ENCODE results near the gene DGKH. TPM values are rescaled to one million over a fixed set of nuclear protein-coding genes. Genes with fewer than 3 reads are reported as not detected.

Gene DGKH
- total and polyA plus RNA-seq, 9 of the 15 experiments (the other 6 are each of a cell fraction or from before 2014, with no cell fraction given): 0.38 to 4.4 (median 3.1) TPM

DNA sequence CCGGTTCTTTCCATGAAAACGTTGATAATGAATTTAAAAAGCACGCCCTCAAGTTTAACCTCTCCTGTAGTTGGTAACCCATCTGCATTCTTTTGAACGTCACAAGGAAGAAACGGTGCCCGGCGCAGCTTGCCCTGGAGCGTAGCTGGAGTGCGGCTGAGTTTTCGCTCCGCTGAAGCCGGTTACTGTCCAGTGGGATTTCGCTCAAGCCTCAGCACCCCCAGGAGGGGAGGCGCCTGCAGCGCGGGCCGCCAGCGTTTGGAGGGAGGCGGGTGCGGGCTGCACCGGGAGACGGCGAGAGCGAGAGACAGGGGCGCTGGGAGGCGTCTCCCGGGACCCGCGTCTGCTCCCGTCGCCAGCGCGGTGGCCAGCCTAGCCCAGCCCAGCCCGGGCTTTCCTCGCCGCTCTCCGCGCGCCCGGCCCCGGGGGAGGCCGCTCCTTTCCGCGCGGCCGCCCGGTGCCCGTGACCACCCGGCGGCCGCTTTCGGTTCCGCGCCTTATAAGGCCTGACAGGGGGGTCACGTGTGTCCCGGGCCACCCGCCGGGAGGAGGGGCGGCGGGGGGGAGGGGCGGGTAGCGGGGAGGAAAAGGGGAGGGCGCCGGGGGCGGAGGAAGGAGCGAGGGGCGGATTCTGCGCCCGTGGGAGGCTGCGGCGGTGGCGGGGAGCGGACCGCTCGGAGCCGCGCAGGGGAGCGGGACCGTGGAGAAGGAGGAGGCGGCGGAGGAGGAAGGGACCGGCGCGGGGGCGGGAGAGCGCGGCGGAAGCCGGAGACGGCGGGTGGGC lies 8.3 kb upstream of the DGKH start (continued):
- TF ChIP-seq, protein P1, sequence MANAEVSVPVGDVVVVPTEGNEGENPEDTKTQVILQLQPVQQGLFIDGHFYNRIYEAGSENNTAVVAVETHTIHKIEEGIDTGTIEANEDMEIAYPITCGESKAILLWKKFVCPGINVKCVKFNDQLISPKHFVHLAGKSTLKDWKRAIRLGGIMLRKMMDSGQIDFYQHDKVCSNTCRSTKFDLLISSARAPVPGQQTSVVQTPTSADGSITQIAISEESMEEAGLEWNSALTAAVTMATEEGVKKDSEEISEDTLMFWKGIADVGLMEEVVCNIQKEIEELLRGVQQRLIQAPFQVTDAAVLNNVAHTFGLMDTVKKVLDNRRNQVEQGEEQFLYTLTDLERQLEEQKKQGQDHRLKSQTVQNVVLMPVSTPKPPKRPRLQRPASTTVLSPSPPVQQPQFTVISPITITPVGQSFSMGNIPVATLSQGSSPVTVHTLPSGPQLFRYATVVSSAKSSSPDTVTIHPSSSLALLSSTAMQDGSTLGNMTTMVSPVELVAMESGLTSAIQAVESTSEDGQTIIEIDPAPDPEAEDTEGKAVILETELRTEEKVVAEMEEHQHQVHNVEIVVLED (CRISPR knock-in tag; IDR thresholded peaks at IDR 0.05): no peak
- no peak for TF ChIP-seq HDGF (IDR thresholded peaks at IDR 0.05)
- TF ChIP-seq NFATC3 (IDR thresholded peaks at IDR 0.05): no peak
- TF ChIP-seq, protein P2, sequence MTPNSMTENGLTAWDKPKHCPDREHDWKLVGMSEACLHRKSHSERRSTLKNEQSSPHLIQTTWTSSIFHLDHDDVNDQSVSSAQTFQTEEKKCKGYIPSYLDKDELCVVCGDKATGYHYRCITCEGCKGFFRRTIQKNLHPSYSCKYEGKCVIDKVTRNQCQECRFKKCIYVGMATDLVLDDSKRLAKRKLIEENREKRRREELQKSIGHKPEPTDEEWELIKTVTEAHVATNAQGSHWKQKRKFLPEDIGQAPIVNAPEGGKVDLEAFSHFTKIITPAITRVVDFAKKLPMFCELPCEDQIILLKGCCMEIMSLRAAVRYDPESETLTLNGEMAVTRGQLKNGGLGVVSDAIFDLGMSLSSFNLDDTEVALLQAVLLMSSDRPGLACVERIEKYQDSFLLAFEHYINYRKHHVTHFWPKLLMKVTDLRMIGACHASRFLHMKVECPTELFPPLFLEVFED (CRISPR knock-in tag; conservative IDR thresholded peaks at IDR 0.05): no peak
- no peak for TF ChIP-seq SMARCC2 (IDR thresholded peaks at IDR 0.05; ENCODE audit: low read depth)
- TF ChIP-seq XRCC4 (IDR thresholded peaks at IDR 0.05; ENCODE audit: extremely low read depth, insufficient read depth, insufficient read length): no peak
- no peak for TF ChIP-seq CREM (IDR thresholded peaks at IDR 0.05; ENCODE audit: low read depth)
- TF ChIP-seq, protein P3, sequence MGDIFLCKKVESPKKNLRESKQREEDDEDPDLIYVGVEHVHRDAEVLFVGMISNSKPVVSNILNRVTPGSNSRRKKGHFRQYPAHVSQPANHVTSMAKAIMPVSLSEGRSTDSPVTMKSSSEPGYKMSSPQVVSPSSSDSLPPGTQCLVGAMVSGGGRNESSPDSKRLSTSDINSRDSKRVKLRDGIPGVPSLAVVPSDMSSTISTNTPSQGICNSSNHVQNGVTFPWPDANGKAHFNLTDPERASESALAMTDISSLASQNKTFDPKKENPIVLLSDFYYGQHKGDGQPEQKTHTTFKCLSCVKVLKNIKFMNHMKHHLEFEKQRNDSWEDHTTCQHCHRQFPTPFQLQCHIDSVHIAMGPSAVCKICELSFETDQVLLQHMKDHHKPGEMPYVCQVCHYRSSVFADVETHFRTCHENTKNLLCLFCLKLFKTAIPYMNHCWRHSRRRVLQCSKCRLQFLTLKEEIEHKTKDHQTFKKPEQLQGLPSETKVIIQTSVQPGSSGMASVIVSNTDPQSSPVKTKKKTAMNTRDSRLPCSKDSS (IDR thresholded peaks at IDR 0.05; ENCODE audit: low read depth, partially characterized antibody): no peak
- no peak for TF ChIP-seq ZNF121 (CRISPR knock-in tag; conservative IDR thresholded peaks at IDR 0.05)
- TF ChIP-seq, protein P4, sequence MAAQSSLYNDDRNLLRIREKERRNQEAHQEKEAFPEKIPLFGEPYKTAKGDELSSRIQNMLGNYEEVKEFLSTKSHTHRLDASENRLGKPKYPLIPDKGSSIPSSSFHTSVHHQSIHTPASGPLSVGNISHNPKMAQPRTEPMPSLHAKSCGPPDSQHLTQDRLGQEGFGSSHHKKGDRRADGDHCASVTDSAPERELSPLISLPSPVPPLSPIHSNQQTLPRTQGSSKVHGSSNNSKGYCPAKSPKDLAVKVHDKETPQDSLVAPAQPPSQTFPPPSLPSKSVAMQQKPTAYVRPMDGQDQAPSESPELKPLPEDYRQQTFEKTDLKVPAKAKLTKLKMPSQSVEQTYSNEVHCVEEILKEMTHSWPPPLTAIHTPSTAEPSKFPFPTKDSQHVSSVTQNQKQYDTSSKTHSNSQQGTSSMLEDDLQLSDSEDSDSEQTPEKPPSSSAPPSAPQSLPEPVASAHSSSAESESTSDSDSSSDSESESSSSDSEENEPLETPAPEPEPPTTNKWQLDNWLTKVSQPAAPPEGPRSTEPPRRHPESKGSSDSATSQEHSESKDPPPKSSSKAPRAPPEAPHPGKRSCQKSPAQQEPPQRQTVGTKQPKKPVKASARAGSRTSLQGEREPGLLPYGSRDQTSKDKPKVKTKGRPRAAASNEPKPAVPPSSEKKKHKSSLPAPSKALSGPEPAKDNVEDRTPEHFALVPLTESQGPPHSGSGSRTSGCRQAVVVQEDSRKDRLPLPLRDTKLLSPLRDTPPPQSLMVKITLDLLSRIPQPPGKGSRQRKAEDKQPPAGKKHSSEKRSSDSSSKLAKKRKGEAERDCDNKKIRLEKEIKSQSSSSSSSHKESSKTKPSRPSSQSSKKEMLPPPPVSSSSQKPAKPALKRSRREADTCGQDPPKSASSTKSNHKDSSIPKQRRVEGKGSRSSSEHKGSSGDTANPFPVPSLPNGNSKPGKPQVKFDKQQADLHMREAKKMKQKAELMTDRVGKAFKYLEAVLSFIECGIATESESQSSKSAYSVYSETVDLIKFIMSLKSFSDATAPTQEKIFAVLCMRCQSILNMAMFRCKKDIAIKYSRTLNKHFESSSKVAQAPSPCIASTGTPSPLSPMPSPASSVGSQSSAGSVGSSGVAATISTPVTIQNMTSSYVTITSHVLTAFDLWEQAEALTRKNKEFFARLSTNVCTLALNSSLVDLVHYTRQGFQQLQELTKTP (IDR thresholded peaks at IDR 0.05; ENCODE audit: low read depth in 1 of 2, partially characterized antibody in 2 of 2): no peak
- no peak for TF ChIP-seq SIN3B (IDR thresholded peaks at IDR 0.05; ENCODE audit: low read depth)
- TF ChIP-seq, protein P5, sequence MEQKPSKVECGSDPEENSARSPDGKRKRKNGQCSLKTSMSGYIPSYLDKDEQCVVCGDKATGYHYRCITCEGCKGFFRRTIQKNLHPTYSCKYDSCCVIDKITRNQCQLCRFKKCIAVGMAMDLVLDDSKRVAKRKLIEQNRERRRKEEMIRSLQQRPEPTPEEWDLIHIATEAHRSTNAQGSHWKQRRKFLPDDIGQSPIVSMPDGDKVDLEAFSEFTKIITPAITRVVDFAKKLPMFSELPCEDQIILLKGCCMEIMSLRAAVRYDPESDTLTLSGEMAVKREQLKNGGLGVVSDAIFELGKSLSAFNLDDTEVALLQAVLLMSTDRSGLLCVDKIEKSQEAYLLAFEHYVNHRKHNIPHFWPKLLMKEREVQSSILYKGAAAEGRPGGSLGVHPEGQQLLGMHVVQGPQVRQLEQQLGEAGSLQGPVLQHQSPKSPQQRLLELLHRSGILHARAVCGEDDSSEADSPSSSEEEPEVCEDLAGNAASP (IDR thresholded peaks at IDR 0.05): no peak

Data from K562 (cell line).